Activated gamma-delta T cell (primary cell): Measurements from ENCODE around the gene MTUS2.

Source experiments
- DNase-seq: peaks from one replicate; lab custom pipeline; 2025; lab: John Stamatoyannopoulos, UW

The MTUS2 gene

GRCh38 chr13:29402166-29402636 is 582.1 kb downstream of the MTUS2 start:
- DNase-seq: no peak

GRCh38 chr13:29405401-29405800 is 585.3 kb downstream of the MTUS2 start:
- no peak for DNase-seq

DNA sequence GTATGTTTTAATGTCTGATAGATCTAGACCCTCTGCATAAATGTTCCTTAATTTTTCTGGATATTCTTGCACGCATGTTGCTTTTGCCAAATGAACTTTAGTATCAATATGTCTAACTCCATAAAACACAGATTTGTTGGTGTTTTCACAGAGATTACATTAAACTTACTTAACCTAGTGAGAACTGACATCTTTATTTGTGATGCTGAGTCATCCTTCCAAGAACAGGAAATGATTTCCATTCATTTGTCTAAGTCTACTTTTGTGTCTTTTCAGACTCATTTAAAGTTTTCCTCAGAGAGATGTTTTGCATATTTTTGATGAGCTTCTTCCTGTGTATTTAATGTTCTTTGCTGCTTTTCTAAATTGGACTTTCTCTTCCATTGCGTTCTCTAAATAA is 591.3 kb downstream of the MTUS2 start:
- no peak for DNase-seq

DNA sequence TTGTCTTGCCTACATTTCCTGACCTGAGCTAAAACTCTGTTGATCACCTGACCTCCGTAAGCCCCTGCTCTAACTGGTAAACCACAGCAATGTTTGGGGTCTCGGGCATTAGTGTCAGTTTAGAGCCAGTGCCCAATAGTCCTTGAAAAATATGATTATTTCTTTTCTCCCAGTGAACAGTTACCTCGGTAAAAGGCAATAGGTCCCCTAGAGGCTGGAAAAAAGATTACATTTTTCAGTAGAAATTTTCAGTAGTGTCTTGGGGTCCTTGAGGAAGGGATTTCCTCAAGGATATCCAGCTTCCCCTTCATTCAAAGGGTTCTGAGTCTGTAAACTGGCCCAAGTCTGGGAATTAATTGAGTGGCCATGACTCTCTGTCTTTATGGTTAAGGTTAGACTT is 597.9 kb downstream of the MTUS2 start:
- no peak for DNase-seq

DNA sequence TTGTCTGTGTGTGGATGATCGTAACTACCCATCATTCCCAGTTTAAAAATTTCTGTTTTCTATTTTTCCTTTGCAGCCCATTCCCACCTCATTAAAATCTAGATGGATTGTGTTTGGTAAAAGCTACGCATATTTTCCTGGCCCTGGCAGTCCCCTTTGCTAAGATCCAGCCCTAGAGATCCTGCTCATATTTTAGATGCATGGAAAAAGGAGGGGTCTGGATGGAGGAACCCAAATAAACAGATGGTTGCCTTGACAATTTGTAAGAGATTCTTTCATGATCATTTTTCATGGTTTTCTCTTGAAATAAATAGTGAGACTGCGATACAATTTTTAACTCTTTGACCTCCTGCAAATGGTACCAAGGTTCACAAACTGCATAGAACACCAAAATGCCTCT is 601.0 kb downstream of the MTUS2 start:
- no peak for DNase-seq

GRCh38 chr13:29422015-29422414 is 601.9 kb downstream of the MTUS2 start:
- DNase-seq: no peak

DNA sequence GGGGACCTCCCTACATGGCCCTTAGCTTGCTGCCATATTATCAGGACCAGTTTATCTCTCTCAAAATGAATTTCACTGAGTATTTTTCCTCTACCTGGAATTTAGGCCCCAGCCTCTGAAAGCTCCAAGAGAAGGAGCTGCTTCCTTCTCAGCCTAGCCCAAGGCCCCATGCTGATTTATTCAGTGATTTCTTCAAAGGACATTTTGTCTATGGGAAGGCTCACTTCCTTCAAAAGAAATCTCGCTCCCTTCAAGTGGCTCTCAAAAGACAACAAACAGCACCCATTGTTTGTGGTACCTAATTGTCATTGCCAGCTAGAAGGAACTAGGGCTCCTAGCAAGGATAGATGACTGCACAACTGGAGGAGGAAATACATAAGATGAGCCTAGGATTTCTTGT is 602.9 kb downstream of the MTUS2 start:
- DNase-seq: no peak

DNA sequence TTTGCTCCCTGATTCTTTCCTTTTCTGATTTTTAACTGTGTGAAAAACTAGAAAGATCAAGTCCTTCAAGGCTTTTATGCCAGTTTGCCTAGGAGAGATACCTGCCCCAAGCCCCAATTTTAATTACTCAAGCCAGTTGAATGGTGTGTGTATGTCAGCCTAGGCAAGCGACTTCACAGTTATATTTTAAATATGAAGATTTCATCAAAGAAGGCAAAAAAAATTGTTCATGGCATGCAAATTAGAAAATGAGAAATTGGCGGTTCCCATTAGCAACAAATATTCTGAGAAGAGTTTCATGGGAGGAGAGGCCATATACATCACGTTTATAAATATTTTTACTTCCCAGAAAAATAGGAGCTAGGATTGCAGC is 607.8 kb downstream of the MTUS2 start:
- DNase-seq: no peak

GRCh38 chr13:29428310-29429181 is 608.4 kb downstream of the MTUS2 start:
- DNase-seq: no peak

GRCh38 chr13:29429286-29429900 is 609.3 kb downstream of the MTUS2 start:
- no peak for DNase-seq

- DNase-seq: no peak
These were observed 614.2 kb downstream of the MTUS2 start for GRCh38 chr13:29434217-29434945.

DNA sequence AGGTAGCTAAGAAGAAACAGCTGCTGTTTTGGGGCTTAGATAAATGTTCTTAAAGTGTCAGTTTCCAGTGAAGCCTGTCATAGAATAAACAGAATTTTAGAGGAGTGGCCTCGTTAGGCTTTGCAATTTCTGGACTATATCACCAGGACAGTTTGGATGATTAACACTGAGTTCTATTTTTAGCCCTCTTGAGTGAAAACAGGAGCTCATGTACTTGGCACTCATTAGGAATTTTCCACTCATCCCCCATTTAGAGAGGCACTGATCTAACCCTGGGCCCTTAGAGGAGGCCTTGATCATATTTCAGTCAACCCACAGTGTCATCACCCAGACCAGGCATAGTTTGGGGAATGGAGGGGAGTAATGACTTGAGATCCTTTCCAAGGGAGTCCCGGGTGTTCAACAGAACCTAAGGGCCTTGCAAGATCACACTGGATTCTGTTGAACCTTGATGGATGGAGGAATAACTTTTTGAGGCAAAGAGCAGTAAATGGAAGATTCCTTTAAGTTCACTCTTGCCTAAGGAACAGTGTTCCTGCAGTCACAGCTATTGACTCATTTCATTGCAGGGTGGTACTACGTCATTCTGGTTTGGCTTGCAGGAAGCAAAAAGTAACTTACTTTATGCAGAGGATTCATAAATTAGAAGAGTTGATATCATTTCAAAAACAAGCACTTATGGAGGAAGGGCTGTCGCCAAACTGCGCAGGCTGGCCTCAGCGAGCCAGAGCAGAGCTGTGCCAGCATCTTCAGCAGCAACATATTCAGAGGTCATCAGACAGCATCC is 615.2 kb downstream of the MTUS2 start:
- DNase-seq: no peak

GRCh38 chr13:29436291-29436690 is 616.2 kb downstream of the MTUS2 start:
- no peak for DNase-seq

- no peak for DNase-seq
These were observed 616.7 kb downstream of the MTUS2 start for GRCh38 chr13:29436721-29437280.

DNA sequence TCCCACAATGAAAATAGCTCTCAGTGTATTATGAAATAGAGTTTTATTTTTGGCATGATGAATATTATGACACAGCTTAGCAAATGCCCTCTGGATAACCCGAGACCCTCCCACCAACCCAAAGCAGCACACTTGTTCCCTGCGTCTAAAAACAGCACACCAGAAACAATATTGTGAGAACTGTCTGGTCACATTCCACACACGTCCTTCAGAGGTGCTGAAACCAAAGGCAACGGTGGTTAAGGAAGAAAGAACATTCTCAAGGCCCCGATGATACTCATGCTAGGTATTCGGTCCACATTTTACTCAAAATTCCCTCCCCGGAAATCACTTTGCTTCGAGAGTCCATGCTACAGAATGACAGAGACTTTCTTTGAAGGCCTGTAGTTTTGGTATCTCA is 618.6 kb downstream of the MTUS2 start:
- no peak for DNase-seq

DNA sequence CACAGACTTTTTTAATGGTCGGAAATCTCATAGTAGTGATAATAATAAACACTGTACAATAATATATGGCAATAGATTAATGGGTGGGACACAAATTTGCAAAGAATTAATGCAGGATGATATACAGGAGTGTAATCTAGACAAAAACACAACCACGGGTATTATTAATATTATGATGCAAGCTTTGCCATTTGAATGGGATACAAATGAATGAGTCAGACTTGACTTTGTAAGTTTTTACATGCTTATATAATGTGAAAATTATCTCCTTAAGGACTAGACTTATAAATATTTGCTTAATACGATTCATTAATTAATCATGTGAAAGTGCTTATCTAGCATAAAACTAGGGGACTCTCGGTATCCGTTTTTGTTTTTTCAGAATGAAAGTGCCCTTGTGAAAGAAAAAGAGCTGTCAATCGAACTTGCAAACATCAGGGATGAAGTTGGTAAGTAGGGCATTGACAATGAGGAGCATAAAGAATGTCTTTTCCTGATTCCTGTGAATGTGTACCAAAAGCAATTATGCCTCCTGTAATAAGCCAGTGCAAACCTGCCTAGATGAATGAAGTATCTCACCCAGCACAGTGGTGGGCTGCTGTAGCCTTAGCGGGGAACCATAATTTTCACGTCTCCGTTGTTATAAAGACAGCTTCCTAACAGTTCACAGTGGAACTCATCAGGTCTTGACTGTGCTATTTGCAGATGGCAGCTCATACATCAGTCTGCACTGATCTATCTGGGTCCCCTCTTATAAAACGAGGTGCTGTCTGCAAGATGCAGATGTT is 619.7 kb downstream of the MTUS2 start:
- DNase-seq: no peak

- no peak for DNase-seq
These were observed 621.2 kb downstream of the MTUS2 start for GRCh38 chr13:29441306-29441705.

DNA sequence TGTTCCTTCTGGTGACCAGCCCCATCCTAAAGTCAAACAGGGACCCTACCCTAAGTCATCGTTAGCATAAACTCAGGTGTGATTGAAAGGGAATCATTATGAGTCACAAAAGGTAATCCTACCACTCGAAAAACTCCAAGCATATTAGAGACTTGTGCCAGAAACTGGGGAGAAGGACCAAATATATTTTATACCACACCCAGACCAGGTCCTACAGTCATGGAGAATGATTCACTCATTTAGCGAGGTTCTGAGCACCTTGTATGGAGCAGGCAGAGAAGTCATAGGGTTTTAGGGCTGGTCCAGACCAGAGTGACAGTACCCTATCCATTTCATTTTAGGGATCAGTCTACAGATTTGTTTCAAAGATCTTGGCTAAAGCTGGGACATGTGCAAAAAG is 625.9 kb downstream of the MTUS2 start:
- DNase-seq: no peak

DNA sequence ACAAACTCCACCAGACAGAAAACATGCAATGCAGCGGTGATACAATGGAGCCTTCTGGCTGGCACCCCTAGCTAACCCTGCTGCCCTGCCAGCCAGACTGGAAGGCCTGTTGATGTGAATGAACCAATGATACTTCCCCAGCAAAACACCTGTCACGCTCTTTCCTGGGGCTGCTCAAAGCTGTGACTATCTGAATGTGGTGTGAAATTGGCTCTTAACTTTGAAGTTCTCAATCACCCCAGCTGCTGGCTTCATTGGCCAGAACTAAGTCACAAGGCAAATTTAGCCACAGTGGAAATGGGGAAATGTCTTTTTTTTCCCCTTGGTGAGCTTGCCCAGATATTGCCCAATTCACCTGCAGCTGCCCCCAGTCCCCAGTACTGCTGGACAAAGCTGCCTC is 628.0 kb downstream of the MTUS2 start:
- DNase-seq: no peak

DNA sequence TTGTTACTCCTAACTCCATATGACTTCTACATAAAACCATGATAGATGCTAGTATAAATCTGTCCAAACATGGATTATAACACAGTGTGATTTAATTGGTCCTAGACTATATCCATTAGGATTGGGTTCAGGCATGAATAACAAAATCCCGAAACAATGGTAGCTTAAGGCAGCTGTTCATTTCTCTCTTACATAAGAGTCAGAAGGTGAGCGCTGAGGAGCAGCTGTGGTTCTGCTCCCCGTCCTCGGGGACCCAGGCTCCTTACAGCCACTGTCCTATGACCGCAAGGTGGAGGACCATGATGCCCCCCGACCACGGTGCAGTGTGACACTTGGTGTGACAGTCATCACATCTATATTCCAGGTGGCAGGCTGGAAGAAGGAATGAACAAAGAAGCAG is 629.6 kb downstream of the MTUS2 start:
- DNase-seq: no peak

- DNase-seq: no peak
These were observed 631.8 kb downstream of the MTUS2 start for GRCh38 chr13:29451976-29452375.
